Progenitor cell of endocrine pancreas (in vitro differentiated cells): ENCODE measurements around the gene FDCSP. TPM values are rescaled to one million over a fixed set of nuclear protein-coding genes. Genes with fewer than 3 reads are reported as not detected.

Experiments used
- DNase-seq: peaks from one replicate; pipeline ENCODE4 v3.0.0; 2021; ENCODE audit warnings: low spot score; ENCODE audit not compliant: unreplicated experiment
- H3K27ac Mint-ChIP-seq: 2 replicates; pipeline ENCODE4 v1.8.0; 2021; ENCODE audit warnings: mild to moderate bottlenecking, moderate library complexity, mixed read lengths
- H3K27me3 Mint-ChIP-seq: 2 replicates; pipeline ENCODE4 v1.8.0; 2021; ENCODE audit warnings: mixed read lengths
- H3K36me3 Mint-ChIP-seq: 2 replicates; pipeline ENCODE4 v1.8.0; 2022; ENCODE audit warnings: mixed read lengths; ENCODE audit not compliant: insufficient read depth
- H3K4me1 Mint-ChIP-seq: 2 replicates; pipeline ENCODE4 v1.8.0; 2021; ENCODE audit warnings: low read depth, mixed read lengths
- H3K4me3 Mint-ChIP-seq: 2 replicates; pipeline ENCODE4 v1.8.0; 2021; ENCODE audit warnings: low read depth, mild to moderate bottlenecking, moderate library complexity, mixed read lengths
- H3K9me3 Mint-ChIP-seq: 2 replicates; pipeline ENCODE4 v1.8.0; 2021; ENCODE audit warnings: low read depth, mixed read lengths
- CTCF ChIP-seq: fragments of 200-600 bp; sonication (generic); IDR thresholded peaks from one replicate; pipeline ENCODE4 v1.5.0; 2021; ENCODE audit warnings: antibody characterized with exemption, mild to moderate bottlenecking; ENCODE audit not compliant: unreplicated experiment
- total RNA-seq: library from RNA; stranded (reverse); gene quantifications from 2 replicates; pipeline ENCODE4 v1.2.1, GENCODE V29; 2021

Gene FDCSP
- total RNA-seq, 1 donor from 2014 or later = not detected

DNA sequence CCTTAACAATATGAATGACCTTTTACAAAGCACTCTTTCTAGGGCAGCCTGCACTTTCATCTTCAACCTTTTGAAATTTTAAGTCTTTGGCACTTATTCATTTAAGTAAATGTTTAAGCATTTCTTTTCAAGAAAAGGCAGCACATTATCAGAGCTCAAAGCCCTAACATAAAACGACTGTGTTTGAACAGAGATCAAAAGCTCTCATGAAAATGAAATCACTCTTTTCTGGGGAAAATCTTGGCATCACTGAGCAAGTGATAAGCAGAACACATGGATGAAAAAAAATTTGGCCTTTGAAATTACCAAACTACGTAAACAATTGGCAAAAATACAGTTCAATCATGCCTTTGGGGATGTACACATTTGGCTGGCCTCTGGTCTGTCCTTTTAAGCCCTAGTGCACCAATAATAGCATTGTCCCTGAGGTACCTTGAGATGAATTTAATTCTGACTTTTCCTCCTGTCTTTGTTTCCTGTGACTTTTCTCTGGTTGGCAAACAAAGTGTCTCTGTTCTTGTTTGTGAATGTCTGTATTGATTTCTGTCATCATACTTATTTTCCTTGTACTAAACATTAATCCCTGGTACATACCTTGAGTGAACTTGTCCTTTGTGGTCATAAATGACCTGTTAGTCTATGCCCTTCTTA lies 43.3 kb upstream of the FDCSP start:
- H3K4me1 Mint-ChIP-seq = peaks cover 23% of the 10 kb centered on the region
- H3K27me3 Mint-ChIP-seq = no peaks in the 10 kb centered on the region
- peak overlapping the region; percentile 4 for H3K4me3 Mint-ChIP-seq
- H3K36me3 Mint-ChIP-seq = no peaks in the 10 kb centered on the region
- H3K9me3 Mint-ChIP-seq = no peaks in the 10 kb centered on the region
- no peak for TF ChIP-seq CTCF
- peak overlapping the region; percentile 19 for H3K27ac Mint-ChIP-seq
- DNase-seq = no peak

DNA sequence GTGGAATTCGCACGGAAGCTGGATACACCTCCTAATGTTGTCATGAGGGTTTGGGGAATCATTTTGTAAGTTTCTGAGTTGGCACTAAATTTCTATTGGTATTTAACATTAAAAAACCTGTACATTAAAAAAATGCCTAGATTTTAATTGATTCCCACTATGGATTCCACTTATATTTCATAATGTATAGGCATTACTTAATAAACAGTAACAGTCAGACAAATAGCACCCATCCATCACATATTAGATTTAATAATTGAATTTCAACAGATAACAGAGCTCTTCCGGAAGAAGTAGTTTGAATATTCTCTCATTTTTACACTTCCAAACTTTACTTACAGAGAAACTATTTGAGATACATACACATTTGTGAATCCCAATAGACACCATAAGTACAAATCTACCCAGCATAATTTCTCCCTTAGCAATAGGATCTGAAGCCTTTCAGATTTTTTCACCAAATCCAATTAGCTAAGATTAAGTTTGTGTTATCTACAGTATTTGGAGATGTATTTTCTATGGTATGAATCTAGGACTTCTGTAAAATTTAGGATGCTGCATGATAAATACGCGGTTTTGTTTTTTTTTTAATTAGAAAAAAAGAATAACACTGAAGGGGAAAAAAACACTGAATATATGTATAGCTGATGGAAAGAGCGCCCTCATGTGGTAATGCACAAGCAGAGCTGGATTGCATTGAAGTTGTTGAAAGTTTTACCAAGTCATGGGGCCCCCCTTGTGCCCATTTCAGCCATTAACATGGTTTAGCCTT lies 42.6 kb upstream of the FDCSP start:
- TF ChIP-seq CTCF = peak; percentile 87
- no peak for DNase-seq
- H3K27ac Mint-ChIP-seq = peak overlapping the region; percentile 0
- H3K27me3 Mint-ChIP-seq = no peaks in the 10 kb centered on the region
- no peak overlapping the region for H3K4me3 Mint-ChIP-seq
- H3K9me3 Mint-ChIP-seq = no peaks in the 10 kb centered on the region
- no peaks in the 10 kb centered on the region for H3K36me3 Mint-ChIP-seq
- peaks cover 23% of the 10 kb centered on the region for H3K4me1 Mint-ChIP-seq

GRCh38 chr4:70183940-70184246 lies 42.0 kb upstream of the FDCSP start:
- Mint-ChIP-seq H3K36me3 (no peaks in the 10 kb centered on the region), H3K4me3 (no peak overlapping the region), H3K27me3 (no peaks in the 10 kb centered on the region), H3K4me1 (peaks cover 23% of the 10 kb centered on the region), H3K9me3 (no peaks in the 10 kb centered on the region), H3K27ac (peak overlapping the region; percentile 28)
- no peak for DNase-seq
- TF ChIP-seq CTCF = peak; percentile 1

GRCh38 chr4:70187216-70187615 lies 38.7 kb upstream of the FDCSP start:
- H3K4me3 Mint-ChIP-seq = no peak overlapping the region
- no peak overlapping the region for H3K27ac Mint-ChIP-seq
- no peak for TF ChIP-seq CTCF
- DNase-seq = no peak
- H3K27me3 Mint-ChIP-seq = no peaks in the 10 kb centered on the region
- H3K36me3 Mint-ChIP-seq = no peaks in the 10 kb centered on the region
- H3K9me3 Mint-ChIP-seq = peaks cover 6% of the 10 kb centered on the region
- H3K4me1 Mint-ChIP-seq = peaks cover 19% of the 10 kb centered on the region

GRCh38 chr4:70190579-70190978 lies 35.3 kb upstream of the FDCSP start:
- no peaks in the 10 kb centered on the region for H3K27me3 Mint-ChIP-seq
- H3K36me3 Mint-ChIP-seq = no peaks in the 10 kb centered on the region
- no peak overlapping the region for H3K4me3 Mint-ChIP-seq
- DNase-seq = no peak
- H3K27ac Mint-ChIP-seq = no peak overlapping the region
- peaks cover 6% of the 10 kb centered on the region for H3K9me3 Mint-ChIP-seq
- TF ChIP-seq CTCF = no peak
- H3K4me1 Mint-ChIP-seq = peaks cover 2% of the 10 kb centered on the region
